Ishikawa (cell line): ENCODE measurements around the gene SCGB2A2.

Source experiments
- EP300 ChIP-seq: IDR thresholded peaks from 2 replicates; pipeline ENCODE4 v1.6.1; 2012; ENCODE audit warnings: borderline replicate concordance
- MAX ChIP-seq: IDR thresholded peaks from 2 replicates; pipeline ENCODE4 v1.6.1; 2012
- RAD21 ChIP-seq: IDR thresholded peaks from 2 replicates; pipeline ENCODE4 v1.6.1; 2012; ENCODE audit warnings: low read depth

- TF ChIP-seq MAX, result no peak
- no peak for TF ChIP-seq EP300
- no peak for TF ChIP-seq RAD21
These were observed 29.0 kb downstream of the SCGB2A2 start, which contains the start of gene SCGB1D4 for GRCh38 chr11:62298975-62299374.
